Upper lobe of left lung (tissue), 6 donors: Measurements from ENCODE around the gene EPS8L2. TPM values are rescaled to one million over a fixed set of nuclear protein-coding genes. Genes with fewer than 3 reads are reported as not detected.

Experiments used
- ATAC-seq, 2 donors: fragments of 200-7000 bp; cut with Tn5 transposase; one replicate each; pipeline ENCODE4 v1.9.1; 2022; ENCODE audit warnings: mild to moderate bottlenecking in 2 of 2, moderate library complexity in 2 of 2; ENCODE audit not compliant: low FRiP score in 2 of 2
- DNase-seq, 2 donors: peaks; one replicate each; pipeline ENCODE4 v3.0.0-alpha.2; 2019 to 2020
- H3K27ac ChIP-seq, 4 donors: fragments of 200-600 bp; sonication (generic); one replicate each; pipeline ENCODE4 v1.5.1; 2016 to 2019
- H3K27me3 ChIP-seq, 4 donors: fragments of 200-600 bp; sonication (generic); one replicate each; pipeline ENCODE4 v1.5.1; 2017 to 2019
- H3K36me3 ChIP-seq, 4 donors: fragments of 200-600 bp; sonication (generic); one replicate each; pipeline ENCODE4 v1.5.1; 2016 to 2019
- H3K4me1 ChIP-seq, 4 donors: fragments of 200-600 bp; sonication (generic); one replicate each; pipeline ENCODE4 v1.5.1; 2018 to 2019
- H3K4me3 ChIP-seq, 4 donors: fragments of 200-600 bp; sonication (generic); one replicate each; pipeline ENCODE4 v1.5.1; 2017 to 2019; ENCODE audit warnings: mild to moderate bottlenecking in 2 of 4, moderate library complexity in 1 of 4
- H3K9me3 ChIP-seq, 4 donors: fragments of 200-600 bp; sonication (generic); one replicate each; pipeline ENCODE4 v1.5.1; 2018 to 2019
- EP300 ChIP-seq, 4 donors: sonication (generic); formaldehyde crosslinking; IDR thresholded peaks; one replicate each; pipeline ENCODE4 v1.5.1; 2017; ENCODE audit warnings: antibody characterized with exemption in 4 of 4, control low read depth in 2 of 4
- POLR2A ChIP-seq, 4 donors: fragments of 450-650 bp; IDR thresholded peaks; one replicate each; pipeline ENCODE4 v1.5.1; 2016 to 2017; ENCODE audit warnings: antibody characterized with exemption in 4 of 4, mild to moderate bottlenecking in 2 of 4
- POLR2AphosphoS5 ChIP-seq, 2 donors: sonication (generic); formaldehyde crosslinking; IDR thresholded peaks; one replicate each; pipeline ENCODE4 v1.5.1; 2017; ENCODE audit warnings: antibody characterized with exemption in 2 of 2
- WGBS, 2 donors: methylation state at CpG; one replicate each; pipeline ENCODE4 v1.1.5; 2017 to 2018; 5-methylcytosine and 5-hydroxymethylcytosine counted together
- total RNA-seq, 6 donors: library from RNA; depleted of rRNA in 4 of 6; stranded (reverse); fragments of >200 nt in 4 of 6; gene quantifications; one replicate each; pipeline versions ENCODE4 v1.1.0 to v1.2.1, GENCODE V29; 2016 to 2021
- TF ChIP-seq, protein P1 (sequence below), 6 experiments: fragments of 450-650 bp in 4 of 6; fragments of 200-600 bp in 2 of 6; sonication (generic) in 2 of 6; IDR thresholded peaks; one replicate each; pipeline ENCODE4 v1.5.1; 2016 to 2019; ENCODE audit warnings: antibody characterized with exemption in 6 of 6
- donor health status: DM: no; HTN: no; CAD: no; lungs with moderate emphysema.
- donor health status: DM: no; HTN: yes; CAD: no; lungs with severe emphysema.

The EPS8L2 gene
- total RNA-seq, 6 donors from 2014 or later = 120 to 497 (median 199) TPM

GRCh38 chr11:697811-698311, 8.2 kb upstream of the EPS8L2 start:
- 85 to 87% methylated on average over 8 to 11 of the region's 11 CpGs for WGBS, 2 donors
- no peak overlapping the region for H3K4me3 ChIP-seq

GRCh38 chr11:698493-699115, 7.4 kb upstream of the EPS8L2 start:
- H3K27me3 ChIP-seq = no peaks in the 10 kb centered on the region
- no peak overlapping the region for H3K27ac ChIP-seq
- 75 to 83% methylated on average over 17 of the region's 17 CpGs for WGBS, 2 donors
- no peak for TF ChIP-seq POLR2A (IDR thresholded peaks at IDR 0.05)
- TF ChIP-seq POLR2AphosphoS5 (IDR thresholded peaks at IDR 0.05) = no peak
- no peak for TF ChIP-seq EP300 (IDR thresholded peaks at IDR 0.05)
- TF ChIP-seq, protein P1, sequence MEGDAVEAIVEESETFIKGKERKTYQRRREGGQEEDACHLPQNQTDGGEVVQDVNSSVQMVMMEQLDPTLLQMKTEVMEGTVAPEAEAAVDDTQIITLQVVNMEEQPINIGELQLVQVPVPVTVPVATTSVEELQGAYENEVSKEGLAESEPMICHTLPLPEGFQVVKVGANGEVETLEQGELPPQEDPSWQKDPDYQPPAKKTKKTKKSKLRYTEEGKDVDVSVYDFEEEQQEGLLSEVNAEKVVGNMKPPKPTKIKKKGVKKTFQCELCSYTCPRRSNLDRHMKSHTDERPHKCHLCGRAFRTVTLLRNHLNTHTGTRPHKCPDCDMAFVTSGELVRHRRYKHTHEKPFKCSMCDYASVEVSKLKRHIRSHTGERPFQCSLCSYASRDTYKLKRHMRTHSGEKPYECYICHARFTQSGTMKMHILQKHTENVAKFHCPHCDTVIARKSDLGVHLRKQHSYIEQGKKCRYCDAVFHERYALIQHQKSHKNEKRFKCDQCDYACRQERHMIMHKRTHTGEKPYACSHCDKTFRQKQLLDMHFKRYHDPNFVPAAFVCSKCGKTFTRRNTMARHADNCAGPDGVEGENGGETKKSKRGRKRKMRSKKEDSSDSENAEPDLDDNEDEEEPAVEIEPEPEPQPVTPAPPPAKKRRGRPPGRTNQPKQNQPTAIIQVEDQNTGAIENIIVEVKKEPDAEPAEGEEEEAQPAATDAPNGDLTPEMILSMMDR (IDR thresholded peaks at IDR 0.05) = no peak
- H3K4me1 ChIP-seq = peaks cover 31 to 52% (median 43%) of the 10 kb centered on the region in 4 donors
- DNase-seq (no peak), ATAC-seq (no peak)
- peaks cover 0 to 17% (median 15%) of the 10 kb centered on the region in 4 donors for H3K36me3 ChIP-seq
- H3K9me3 ChIP-seq = no peaks in the 10 kb centered on the region
- H3K4me3 ChIP-seq = no peak overlapping the region

More at GRCh38 chr11:697811-698311, 8.2 kb upstream of the EPS8L2 start:
- Histone ChIP-seq H3K4me1 (peaks cover 37 to 53% (median 42%) of the 10 kb centered on the region in 4 donors), H3K36me3 (peaks cover 0 to 17% (median 15%) of the 10 kb centered on the region in 4 donors), H3K27me3 (no peaks in the 10 kb centered on the region), H3K9me3 (no peaks in the 10 kb centered on the region), H3K27ac (peak overlapping the region; percentile 69 to 100 (median 100))
- no peak for TF ChIP-seq EP300 (IDR thresholded peaks at IDR 0.05)
- TF ChIP-seq, protein P1 (IDR thresholded peaks at IDR 0.05) = no peak
- no peak for TF ChIP-seq POLR2A (IDR thresholded peaks at IDR 0.05)
- TF ChIP-seq POLR2AphosphoS5 (IDR thresholded peaks at IDR 0.05) = no peak
- no peak for DNase-seq
- no peak for ATAC-seq

GRCh38 chr11:699116-699508, 6.9 kb upstream of the EPS8L2 start:
- WGBS, 2 donors = 92% methylated on average over 7 of the region's 7 CpGs
- Histone ChIP-seq H3K27ac (no peak overlapping the region), H3K4me1 (peaks cover 26 to 50% (median 40%) of the 10 kb centered on the region in 4 donors), H3K27me3 (no peaks in the 10 kb centered on the region), H3K4me3 (no peak overlapping the region), H3K36me3 (peaks cover 0 to 17% (median 15%) of the 10 kb centered on the region in 4 donors), H3K9me3 (no peaks in the 10 kb centered on the region)
- TF ChIP-seq EP300 (IDR thresholded peaks at IDR 0.05) (no peak), POLR2AphosphoS5 (IDR thresholded peaks at IDR 0.05) (no peak), POLR2A (IDR thresholded peaks at IDR 0.05) (no peak)
- TF ChIP-seq, protein P1 (IDR thresholded peaks at IDR 0.05) = no peak
- ATAC-seq (no peak), DNase-seq (no peak)

- TF ChIP-seq, protein P1 (IDR thresholded peaks at IDR 0.05) = no peak
- TF ChIP-seq POLR2AphosphoS5 (IDR thresholded peaks at IDR 0.05) (no peak), POLR2A (IDR thresholded peaks at IDR 0.05) (no peak), EP300 (IDR thresholded peaks at IDR 0.05) (no peak)
- no peak overlapping the region for H3K27ac ChIP-seq
- H3K36me3 ChIP-seq = peaks cover 0 to 17% (median 15%) of the 10 kb centered on the region in 4 donors
- 100% methylated on average over 1 of the region's 1 CpG for WGBS, 2 donors
- DNase-seq (no peak), ATAC-seq (no peak)
- peaks cover 25 to 50% (median 41%) of the 10 kb centered on the region in 4 donors for H3K4me1 ChIP-seq
- no peak overlapping the region for H3K4me3 ChIP-seq
- no peaks in the 10 kb centered on the region for H3K9me3 ChIP-seq
- no peaks in the 10 kb centered on the region for H3K27me3 ChIP-seq
Observed at GRCh38 chr11:699753-700152, 6.3 kb upstream of the EPS8L2 start.
